GM12878 (cell line): ENCODE measurements around the gene LEPR. TPM values are rescaled to one million over a fixed set of nuclear protein-coding genes. Genes with fewer than 3 reads are reported as not detected.

ENCODE experiments used
- ATAC-seq: fragments of 200-7000 bp; cut with Tn5 transposase; 3 replicates; pipeline ENCODE4 v1.9.1; 2020; ENCODE audit warnings: mild to moderate bottlenecking, moderate library complexity
- BruUV-seq: library from RNA; stranded (reverse); fragments of 400-500 nt; replicated peaks from 2 replicates; lab custom pipeline; 2021; lab: Mats Ljungman, UMichigan
- CTCF ChIA-PET: fragments of 300-600 bp; sonication (Branson Sonifier 250); formaldehyde crosslinking; extraction: SDS; loops from one replicate; lab custom pipeline; 2021; ENCODE audit warnings: inconsistent platforms; lab: Yijun Ruan, JAX
- POLR2A ChIA-PET: fragments of 350-600 bp; formaldehyde crosslinking; extraction: SDS; loops from one replicate; lab custom pipeline; 2021; ENCODE audit warnings: inconsistent platforms; lab: Charles Lee
- RAD21 ChIA-PET: fragments of 300-600 bp; sonication (Branson Sonifier 250); formaldehyde crosslinking; loops from one replicate; lab custom pipeline; 2023; ENCODE audit warnings: antibody characterized with exemption; ENCODE audit not compliant: unreplicated experiment; lab: Charles Lee
- SMC1A ChIA-PET: fragments of 300-600 bp; sonication (Branson Sonifier 250); formaldehyde crosslinking; loops from one replicate; lab custom pipeline; 2023; ENCODE audit not compliant: unreplicated experiment, uncharacterized antibody; lab: Charles Lee
- DNase-seq: peaks from one replicate; pipeline ENCODE4 v3.0.0-alpha.2; 2011; ENCODE audit warnings: low read depth, low spot score
- FAIRE-seq: peaks from 3 replicates; lab custom pipeline; 2011; peaks lifted over from hg19 to GRCh38; lab: Jason Lieb, UNC
- H2AFZ ChIP-seq: 2 replicates; pipeline ENCODE4 v1.6.0; 2011; ENCODE audit warnings: low read depth, low read length, control low read depth; ENCODE audit not compliant: control insufficient read depth
- H3K27ac ChIP-seq: 2 replicates; pipeline ENCODE4 v1.5.1; 2011; ENCODE audit warnings: control low read depth; ENCODE audit not compliant: control insufficient read depth, insufficient read depth
- H3K27me3 ChIP-seq, 2 experiments: replicated peaks in 1 of 2; 2 replicates each; pipeline versions ENCODE4 v1.6.0 to v1.6.1; 2011; ENCODE audit warnings: low read length in 1 of 2; ENCODE audit not compliant: control insufficient read depth in 2 of 2, insufficient read depth in 2 of 2
- H3K36me3 ChIP-seq, 2 experiments: 2 replicates each; pipeline ENCODE4 v1.5.1; 2011; ENCODE audit warnings: low read length in 1 of 2; ENCODE audit not compliant: control insufficient read depth in 2 of 2, insufficient read depth in 2 of 2
- H3K4me1 ChIP-seq: 2 replicates; pipeline ENCODE4 v1.6.1; 2011; ENCODE audit warnings: mild to moderate bottlenecking, low read length, moderate library complexity, mixed read lengths; ENCODE audit not compliant: control insufficient read depth, insufficient read depth
- H3K4me2 ChIP-seq: 2 replicates; pipeline ENCODE4 v1.6.0; 2011; ENCODE audit warnings: control low read depth; ENCODE audit not compliant: control insufficient read depth, insufficient read depth
- H3K4me3 ChIP-seq: fragments of 200-600 bp; sonication (generic); 2 replicates; pipeline ENCODE4 v1.5.1; 2016
- H3K79me2 ChIP-seq: 2 replicates; pipeline ENCODE4 v1.6.0; 2011; ENCODE audit warnings: low read length; ENCODE audit not compliant: control insufficient read depth, insufficient read depth
- H3K9ac ChIP-seq: 2 replicates; pipeline ENCODE4 v1.8.0; 2011; ENCODE audit warnings: low read length, control low read depth, mixed read lengths; ENCODE audit not compliant: control insufficient read depth, insufficient read depth
- H3K9me3 ChIP-seq: replicated peaks from 3 replicates; pipeline ENCODE4 v1.5.1; 2011; ENCODE audit warnings: mild to moderate bottlenecking, low read length; ENCODE audit not compliant: control insufficient read depth, insufficient read depth
- H4K20me1 ChIP-seq: 2 replicates; pipeline ENCODE4 v1.6.0; 2011; ENCODE audit not compliant: control insufficient read depth, insufficient read depth
- ASH2L ChIP-seq: fragments of 300-600, 200-600 bp; sonication (generic); IDR thresholded peaks from 2 replicates; pipeline ENCODE4 v1.6.1; 2017; ENCODE audit warnings: low read depth, mild to moderate bottlenecking, borderline replicate concordance
- FOXK2 ChIP-seq: fragments of 450-650 bp; IDR thresholded peaks from 2 replicates; pipeline ENCODE4 v1.6.1; 2017; ENCODE audit warnings: mild to moderate bottlenecking, moderate library complexity
- MYB ChIP-seq: fragments of 150-350 bp; IDR thresholded peaks from 2 replicates; pipeline ENCODE4 v1.6.1; 2014; ENCODE audit warnings: mild to moderate bottlenecking, low read depth, low read length, borderline replicate concordance
- POU2F2 ChIP-seq: IDR thresholded peaks from 3 replicates; pipeline ENCODE4 v1.6.1; 2011; ENCODE audit warnings: low read depth, mild to moderate bottlenecking, low read length, borderline replicate concordance
- RFX5 ChIP-seq: IDR thresholded peaks from 2 replicates; pipeline ENCODE4 v1.6.1; 2011; ENCODE audit warnings: low read depth, low read length, improper control_type of control experiment
- RUNX3 ChIP-seq: IDR thresholded peaks from 2 replicates; pipeline ENCODE4 v1.6.1; 2012; ENCODE audit warnings: low read length, inconsistent platforms
- SMC3 ChIP-seq: IDR thresholded peaks from 2 replicates; pipeline ENCODE4 v1.6.1; 2011; ENCODE audit warnings: low read length, improper control_type of control experiment, borderline replicate concordance
- STAT3 ChIP-seq: IDR thresholded peaks from 2 replicates; pipeline ENCODE4 v1.6.1; 2011; ENCODE audit warnings: low read depth, low read length, improper control_type of control experiment
- ZNF622 ChIP-seq: fragments of 450-650 bp; IDR thresholded peaks from 2 replicates; pipeline ENCODE4 v1.6.1; 2017; ENCODE audit warnings: mild to moderate bottlenecking, inconsistent platforms
- WGBS: methylation state at CpG from one replicate; pipeline ENCODE4 v1.1.6; 2016; ENCODE audit warnings: low lambda C conversion rate; ENCODE audit not compliant: insufficient replicate concordance, insufficient coverage; ENCODE audit errors: missing lambda C conversion rate; 5-methylcytosine and 5-hydroxymethylcytosine counted together
- in situ Hi-C: fragments of 300-500 bp; cut with MboI; formaldehyde crosslinking; loops from 9 replicates; pipeline ENCODE4 v1.14.3; 2018; ENCODE audit warnings: mixed read lengths
- intact Hi-C: fragments of 100-400 bp; cut with micrococcal nuclease; formaldehyde crosslinking; loops from one replicate; pipeline ENCODE4 v1.14.2; 2022; ENCODE audit not compliant: unreplicated experiment
- polyA plus RNA-seq, 11 experiments: library from polyadenylated mRNA; depleted of rRNA in 4 of 11; unstranded in 6 of 11; stranded (reverse) in 5 of 11; fragments of >200 nt; fragmentation: Nextera tagmentation in 4 of 11; fragmentation: Illumina TruSeq in 1 of 11; extraction: Ambion mirVana in 4 of 11; extraction: Trizol in 1 of 11; gene quantifications; 1 replicate in 1 of 11; 2 replicates in 10 of 11; pipeline versions ENCODE4 v1.2.1 to v1.2.3, GENCODE V29; 2011 to 2016; ENCODE audit warnings: inconsistent platforms in 2 of 11, missing spikeins in 2 of 11, low read depth in 1 of 11
- total RNA-seq, 4 experiments: library from RNA; depleted of rRNA in 3 of 4; stranded (reverse); fragments of >200 nt in 3 of 4; fragmentation: Illumina TruSeq in 1 of 4; extraction: Trizol in 1 of 4; gene quantifications; 2 replicates each; pipeline versions ENCODE4 v1.2.1 to v1.2.3, GENCODE V29; 2013 to 2021
- TF ChIP-seq, protein P1 (sequence below): fragments of 450-650 bp; IDR thresholded peaks from 2 replicates; pipeline ENCODE4 v1.6.1; 2017; ENCODE audit warnings: borderline replicate concordance

Gene LEPR
- total and polyA plus RNA-seq, 10 of the 15 experiments (the other 5 are each of a cell fraction or from before 2014, with no cell fraction given), result 0.49 to 3.7 (median 1.2) TPM

GRCh38 chr1:65401612-65402011, 18.9 kb upstream of the LEPR start:
- WGBS, result 98% methylated on average over 3 of the region's 3 CpGs
- ChIA-PET RAD21 (no interaction called here), POLR2A (no interaction called here), CTCF (interaction anchor here (0.9 kb wide), 1 partner anchor 16 kb away, joined by 3 read pairs; no protein-coding TSS in a partner anchor), SMC1A (no interaction called here)
- no peak overlapping the region for H3K4me3 ChIP-seq
- H2AFZ ChIP-seq, result no peak overlapping the region
- H3K79me2 ChIP-seq, result no peaks in the 10 kb centered on the region
- H3K27ac ChIP-seq, result no peak overlapping the region
- TF ChIP-seq FOXK2, result no peak
- no peak for TF ChIP-seq RUNX3
- TF ChIP-seq MYB, result no peak
- no peak for TF ChIP-seq SMC3
- TF ChIP-seq, protein P1, sequence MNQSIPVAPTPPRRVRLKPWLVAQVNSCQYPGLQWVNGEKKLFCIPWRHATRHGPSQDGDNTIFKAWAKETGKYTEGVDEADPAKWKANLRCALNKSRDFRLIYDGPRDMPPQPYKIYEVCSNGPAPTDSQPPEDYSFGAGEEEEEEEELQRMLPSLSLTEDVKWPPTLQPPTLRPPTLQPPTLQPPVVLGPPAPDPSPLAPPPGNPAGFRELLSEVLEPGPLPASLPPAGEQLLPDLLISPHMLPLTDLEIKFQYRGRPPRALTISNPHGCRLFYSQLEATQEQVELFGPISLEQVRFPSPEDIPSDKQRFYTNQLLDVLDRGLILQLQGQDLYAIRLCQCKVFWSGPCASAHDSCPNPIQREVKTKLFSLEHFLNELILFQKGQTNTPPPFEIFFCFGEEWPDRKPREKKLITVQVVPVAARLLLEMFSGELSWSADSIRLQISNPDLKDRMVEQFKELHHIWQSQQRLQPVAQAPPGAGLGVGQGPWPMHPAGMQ, result no peak
- TF ChIP-seq RFX5, result no peak
- no peak for TF ChIP-seq POU2F2
- TF ChIP-seq ZNF622, result no peak
- TF ChIP-seq STAT3, result no peak
- TF ChIP-seq ASH2L, result no peak
- H3K4me1 ChIP-seq, result no peaks in the 10 kb centered on the region
- H3K9me3 ChIP-seq, result no peaks in the 10 kb centered on the region
- FAIRE-seq (no peak), DNase-seq (no peak), ATAC-seq (no peak)
- H3K4me2 ChIP-seq, result no peak overlapping the region
- no peak overlapping the region for H3K9ac ChIP-seq
- in situ Hi-C loops (no loop called here), intact Hi-C loops (no loop called here)
- H3K27me3 ChIP-seq, result no peaks in the 10 kb centered on the region
- H3K36me3 ChIP-seq, result no peaks in the 10 kb centered on the region
- H4K20me1 ChIP-seq, result no peaks in the 10 kb centered on the region
- no TSS peak for BruUV-seq
